Retina (tissue), 1 donor: ENCODE measurements around the gene GPR21.

Source experiments
- DNase-seq: peaks from one replicate; pipeline ENCODE4 v3.0.0-alpha.2; 2016

The GPR21 gene

DNA sequence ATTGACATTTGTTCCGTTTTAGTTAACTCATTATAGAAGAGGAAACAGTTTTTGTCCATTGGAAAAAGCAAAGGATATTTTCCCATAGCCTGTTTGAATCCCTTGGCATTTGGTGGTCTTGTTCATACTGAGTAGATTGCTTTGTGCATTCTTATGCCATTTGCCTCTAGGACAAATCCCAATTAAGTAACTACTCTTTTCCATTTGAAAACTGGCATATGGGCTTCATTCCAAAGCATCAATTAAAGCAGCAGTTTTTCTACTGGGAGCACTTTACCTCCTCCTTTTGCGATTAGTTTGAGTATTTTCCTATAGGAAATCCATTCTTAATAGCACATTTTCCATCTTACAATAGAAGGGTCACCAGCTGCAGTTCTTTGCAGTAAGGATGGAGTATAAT lies 31.2 kb downstream of the GPR21 start:
- DNase-seq: no peak

DNA sequence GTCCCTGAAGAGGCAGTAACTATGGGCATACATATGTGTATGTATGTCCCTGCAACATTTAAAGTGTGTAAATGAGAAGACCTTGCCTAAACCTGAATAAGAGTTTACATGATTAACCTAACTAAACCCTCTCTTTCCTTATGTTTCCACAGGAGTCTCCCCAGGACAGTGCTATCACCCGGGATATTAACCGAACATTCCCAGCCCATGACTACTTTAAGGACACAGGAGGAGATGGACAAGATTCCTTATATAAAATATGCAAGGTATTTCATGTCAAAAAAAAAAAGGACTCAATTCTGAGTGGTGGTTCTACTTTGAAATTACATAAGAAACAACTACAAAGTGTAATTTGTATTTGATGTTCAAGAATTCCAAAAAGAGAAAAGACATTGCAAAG lies 31.7 kb downstream of the GPR21 start:
- no peak for DNase-seq

- DNase-seq: no peak
These were observed 33.7 kb downstream of the GPR21 start for GRCh38 chr9:123067136-123067535.

- DNase-seq: no peak
These were observed 35.6 kb downstream of the GPR21 start for GRCh38 chr9:123069010-123069481.

GRCh38 chr9:123070198-123070597 lies 36.7 kb downstream of the GPR21 start:
- DNase-seq: no peak

GRCh38 chr9:123072407-123072995 lies 39.0 kb downstream of the GPR21 start:
- DNase-seq: no peak

GRCh38 chr9:123073441-123073840 lies 40.0 kb downstream of the GPR21 start:
- DNase-seq: no peak

DNA sequence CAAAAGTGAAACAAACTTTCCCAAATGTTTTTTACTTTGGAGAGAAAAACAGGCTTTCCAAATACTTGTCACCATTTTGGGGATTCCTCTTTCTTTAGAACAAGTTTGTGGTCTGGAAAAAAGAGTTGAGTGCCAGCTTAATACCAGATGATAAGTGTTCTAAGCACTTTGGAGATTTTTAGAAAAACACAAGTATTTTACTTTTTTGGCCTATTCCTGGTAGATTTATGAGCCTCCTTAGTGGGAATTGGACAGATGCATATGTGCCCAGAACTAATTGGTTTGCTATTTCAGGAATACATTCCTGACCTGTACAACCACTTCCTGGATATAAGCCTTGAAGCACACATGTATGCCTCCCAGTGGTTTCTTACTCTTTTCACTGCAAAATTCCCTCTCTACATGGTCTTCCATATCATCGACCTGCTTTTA lies 40.5 kb downstream of the GPR21 start:
- DNase-seq: no peak

DNA sequence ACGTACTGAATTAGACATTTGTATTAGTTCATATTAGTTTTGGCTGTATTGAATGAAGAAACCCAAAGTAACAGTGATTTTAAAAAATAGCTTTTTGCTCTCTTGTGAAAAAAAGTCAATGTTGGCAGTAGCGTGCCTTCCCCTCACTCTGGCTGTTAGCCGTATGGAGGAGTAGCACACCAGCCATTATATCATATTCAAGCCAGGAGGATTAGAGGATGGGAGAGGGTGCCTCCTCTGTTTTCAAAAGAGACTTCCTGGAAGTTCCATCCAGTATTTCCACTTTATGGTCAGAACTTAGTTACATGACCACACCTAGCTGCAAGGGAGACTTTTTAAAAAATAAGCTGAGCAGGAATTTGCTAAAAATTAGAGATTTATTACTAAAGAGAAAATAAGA lies 41.2 kb downstream of the GPR21 start:
- DNase-seq: no peak

GRCh38 chr9:123080444-123080843 lies 47.0 kb downstream of the GPR21 start:
- DNase-seq: no peak

- peak; percentile 40 for DNase-seq
These were observed 48.4 kb downstream of the GPR21 start for GRCh38 chr9:123081824-123082223.

GRCh38 chr9:123083680-123084079 lies 50.2 kb downstream of the GPR21 start:
- no peak for DNase-seq

DNA sequence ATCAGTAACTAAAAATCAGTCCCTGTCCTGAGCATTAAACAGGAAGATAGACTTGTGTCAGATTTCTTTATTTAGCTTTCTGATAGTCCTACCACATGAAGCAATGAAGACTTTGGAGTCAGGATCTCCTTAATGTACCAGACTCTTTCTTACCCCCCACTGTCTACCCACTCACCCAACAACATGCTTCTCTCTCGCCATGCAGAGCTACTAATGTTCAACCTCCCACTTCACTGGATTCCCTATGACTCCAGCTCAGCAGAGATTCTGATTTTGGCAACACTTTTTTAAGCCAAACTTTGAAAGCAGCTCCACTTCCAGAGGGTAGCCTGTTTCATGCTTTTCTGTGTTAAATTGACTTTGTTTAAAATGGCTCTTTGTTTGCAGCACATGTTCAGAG lies 50.8 kb downstream of the GPR21 start:
- DNase-seq: no peak
